GM19455 (cell line): ENCODE results near the gene PCNA.

Experiments
- ATAC-seq: cut with Tn5 transposase; IDR thresholded peaks from one replicate; pipeline ENCODE4 v1.9.1; 2021; ENCODE audit not compliant: unreplicated experiment

The PCNA gene

GRCh38 chr20:5067877-5068645 is 51.7 kb downstream of the PCNA start:
- ATAC-seq: no peak

DNA sequence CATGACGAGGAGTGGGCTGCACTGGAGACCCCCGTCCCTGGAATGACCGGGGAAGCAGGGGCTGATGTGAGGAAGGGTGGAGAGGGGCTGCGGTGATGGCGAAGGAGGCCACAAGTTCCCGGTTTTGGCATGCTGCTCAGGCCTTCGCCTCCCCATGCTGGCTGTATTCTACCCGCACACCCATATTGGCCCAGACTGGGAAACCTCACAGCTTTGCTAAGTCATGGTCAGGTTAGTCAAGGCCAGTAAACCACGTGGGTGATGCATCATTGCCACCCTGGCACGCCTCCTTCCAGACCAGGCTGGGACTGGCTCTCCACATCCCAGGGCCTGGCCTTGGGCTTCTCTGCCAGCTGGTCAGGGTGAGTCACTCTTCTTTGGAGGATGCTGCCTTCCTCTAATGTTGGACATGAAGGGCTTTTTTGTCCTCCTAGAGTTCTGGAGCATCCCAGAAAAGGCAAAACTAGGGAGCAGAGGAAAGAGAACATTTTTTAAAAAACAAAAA is 53.8 kb downstream of the PCNA start:
- ATAC-seq: no peak

DNA sequence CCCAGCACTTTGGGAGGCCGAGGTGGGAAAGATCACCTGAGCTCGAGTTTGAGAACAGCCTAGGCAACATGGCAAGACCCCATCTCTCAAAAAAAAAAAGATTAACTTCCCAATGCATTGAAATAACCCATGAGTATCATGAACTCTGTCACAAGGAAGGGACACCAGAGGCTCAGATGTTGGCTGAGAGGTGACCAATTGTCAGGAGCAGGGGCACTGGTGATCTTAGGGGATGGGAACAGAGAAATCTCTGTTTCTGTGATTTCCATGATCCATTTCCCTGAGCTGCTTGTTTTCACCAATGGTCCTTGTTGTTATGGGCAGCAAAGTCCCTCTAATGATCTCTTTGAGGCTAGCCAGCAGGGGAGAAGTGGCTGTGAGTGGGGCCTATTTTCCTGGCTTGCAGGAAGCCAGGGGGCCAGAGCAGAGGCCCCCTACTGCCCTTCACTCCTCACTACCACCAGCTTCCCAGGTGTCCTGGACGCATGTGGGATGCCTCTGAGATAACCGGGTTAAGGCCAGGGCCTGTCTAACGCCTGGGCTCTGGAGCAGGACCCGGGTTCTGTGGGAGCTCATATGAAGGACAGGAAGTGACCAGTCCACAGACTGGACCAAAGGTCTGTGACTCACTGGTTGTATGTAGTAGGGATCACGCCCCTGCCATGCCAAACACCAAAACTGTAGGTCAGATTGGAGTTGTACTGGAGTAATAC is 54.4 kb downstream of the PCNA start:
- no peak for ATAC-seq
